ENCODE measurements around the gene DPM2. TPM values are rescaled to one million over a fixed set of nuclear protein-coding genes. Genes with fewer than 3 reads are reported as not detected.

Gene DPM2
- total and polyA plus RNA-seq, 7 experiments from 2014 or later = 29.1 to 84.4 (median 39.5) TPM

DNA sequence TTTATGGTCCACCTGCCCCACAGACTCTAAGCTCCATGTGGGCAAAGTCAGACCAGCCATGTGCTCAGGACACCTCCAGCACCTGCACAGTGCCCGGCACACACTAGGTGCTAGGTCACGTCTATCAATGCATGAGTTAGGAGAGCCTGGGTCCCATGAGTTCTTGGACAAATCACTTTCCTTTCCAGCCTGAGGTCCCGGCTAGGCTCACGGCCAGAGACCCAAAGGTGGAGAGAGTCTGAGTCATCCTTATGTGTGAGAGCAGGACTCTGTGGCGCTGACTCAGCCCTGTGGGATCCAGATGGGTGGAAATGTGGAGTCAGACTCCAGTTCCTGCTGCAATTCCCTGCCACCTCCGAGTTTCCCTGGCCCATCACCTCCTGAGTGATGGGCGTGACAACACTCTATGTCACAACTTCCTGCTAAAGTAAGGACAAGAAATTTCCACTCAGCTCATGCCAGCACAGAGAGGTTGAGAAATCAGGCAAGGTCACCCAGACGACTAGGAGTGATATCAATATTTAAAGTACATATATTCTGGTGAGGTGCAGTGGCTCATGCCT is 18.3 kb downstream of the DPM2 start:
- peaks cover 31 to 56% (median 46%) of the 10 kb centered on the region in 7 donors for H3K4me1 Mint-ChIP-seq
- intact Hi-C loops (cut with micrococcal nuclease) = loop anchor here (5.0 kb wide), 3 partner anchors 37 to 352 kb away; partner anchors contain the start of gene STXBP1 (in 1 of the 2)
- Histone ChIP-seq H3K27me3 (ENCODE audit: control insufficient read depth in 2 of 2, insufficient read depth in 2 of 2, low read length in 2 of 2) (no peaks in the 10 kb centered on the region), H3K4me3 (ENCODE audit: low read length) (no peak overlapping the region), H3K9me3 (ENCODE audit: control insufficient read depth in 2 of 3, low read length in 3 of 3) (no peaks in the 10 kb centered on the region), H3K27ac (ENCODE audit: low read depth, low read length) (no peak overlapping the region), H3K36me3 (ENCODE audit: control insufficient read depth in 2 of 3, insufficient read depth in 3 of 3, low read length in 3 of 3) (peaks cover 0 to 8% (median 0%) of the 10 kb centered on the region in 3 experiments), H3K4me1 (ENCODE audit: control insufficient read depth in 2 of 2, insufficient read depth in 2 of 2, low read length in 2 of 2) (peaks cover 29 to 41% of the 10 kb centered on the region in 2 donors)
- POLR2A ChIA-PET = interaction anchor here (1.0 to 2.0 kb wide), 3 partner anchors 15 to 148 kb away, joined by 3 to 12 read pairs (median 4); partner anchors contain the start of gene SH2D3C
- ATAC-seq (no peak), DNase-seq (no peak)
- H3K36me3 Mint-ChIP-seq = no peaks in the 10 kb centered on the region
- peak overlapping the region in 4 of 9 donors; percentile 34 to 89 (median 78) for H3K27ac Mint-ChIP-seq
- H3K9me3 Mint-ChIP-seq = no peaks in the 10 kb centered on the region
- peaks cover 0 to 13% (median 0%) of the 10 kb centered on the region in 5 donors for H3K27me3 Mint-ChIP-seq
- H3K4me3 Mint-ChIP-seq = peak overlapping the region in 5 of 10 donors; percentile 5 to 87 (median 25)
- CTCF ChIA-PET = interaction anchor here (0.9 to 4.8 kb wide), 5 partner anchors 50 to 330 kb away, joined by 3 to 36 read pairs (median 18); partner anchors contain the start of genes FPGS and TOR2A

DNA sequence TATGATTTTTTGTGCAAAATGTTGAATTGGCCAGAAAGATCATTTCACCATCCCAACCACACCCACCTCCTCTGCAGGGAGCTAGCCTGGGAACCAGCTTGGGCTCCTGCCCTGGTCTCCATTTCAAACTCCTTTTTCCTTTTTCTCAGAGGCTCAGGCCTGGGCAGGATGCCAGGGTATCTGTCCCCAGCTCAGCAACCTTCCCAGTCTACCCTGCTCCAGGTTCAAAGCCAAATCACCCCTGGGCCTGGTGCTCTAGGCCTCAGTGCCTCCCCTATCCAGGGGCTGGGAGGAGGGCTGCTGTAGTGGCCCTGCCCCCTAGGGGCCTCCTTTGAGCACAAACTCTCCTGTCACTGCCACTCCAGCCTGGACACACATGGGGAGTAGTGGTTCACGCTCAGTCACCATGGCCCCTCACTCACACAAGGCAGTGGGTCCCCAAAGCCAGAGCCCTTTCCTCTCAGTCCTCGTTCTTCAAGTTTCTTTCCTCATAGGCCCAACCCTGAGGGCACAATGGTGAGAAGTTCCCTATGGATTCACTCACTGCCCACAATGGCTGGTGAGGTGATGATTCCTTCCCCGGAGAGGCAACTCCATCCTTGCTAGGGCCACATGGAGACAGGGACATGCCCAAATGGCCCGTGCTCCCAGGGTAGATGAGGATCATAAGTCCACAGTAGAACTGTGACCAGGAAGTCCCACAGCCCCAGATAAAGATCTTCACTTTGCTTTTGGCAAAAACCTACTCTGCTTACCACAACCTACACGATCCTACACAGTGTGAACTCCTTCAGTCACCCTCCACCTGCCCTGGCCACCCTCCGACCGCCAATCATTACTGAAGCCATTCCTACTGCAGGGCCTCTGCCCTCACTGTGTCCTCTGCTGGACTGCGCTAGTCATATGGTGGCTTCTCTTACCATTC is 19.2 kb downstream of the DPM2 start:
- H3K27me3 Mint-ChIP-seq = peaks cover 0 to 8% (median 0%) of the 10 kb centered on the region in 5 donors
- peak overlapping the region in 6 of 9 donors; percentile 34 to 89 (median 72) for H3K27ac Mint-ChIP-seq
- DNase-seq (no peak), ATAC-seq (no peak)
- Histone ChIP-seq H3K9me3 (ENCODE audit: control insufficient read depth in 2 of 3, low read length in 3 of 3) (no peaks in the 10 kb centered on the region), H3K27ac (ENCODE audit: low read depth, low read length) (peak overlapping the region; percentile 34), H3K27me3 (ENCODE audit: control insufficient read depth in 2 of 2, insufficient read depth in 2 of 2, low read length in 2 of 2) (no peaks in the 10 kb centered on the region), H3K4me3 (ENCODE audit: low read length) (no peak overlapping the region), H3K4me1 (ENCODE audit: control insufficient read depth in 2 of 2, insufficient read depth in 2 of 2, low read length in 2 of 2) (peaks cover 29 to 41% of the 10 kb centered on the region in 2 donors), H3K36me3 (ENCODE audit: control insufficient read depth in 2 of 3, insufficient read depth in 3 of 3, low read length in 3 of 3) (peaks cover 0 to 12% (median 0%) of the 10 kb centered on the region in 3 experiments)
- H3K9me3 Mint-ChIP-seq = no peaks in the 10 kb centered on the region
- H3K4me1 Mint-ChIP-seq = peaks cover 31 to 60% (median 46%) of the 10 kb centered on the region in 7 donors
- intact Hi-C loops (cut with micrococcal nuclease) = loop anchor here (5.0 kb wide), 3 partner anchors 36 to 351 kb away; partner anchors contain the start of gene STXBP1 (in 1 of the 2)
- CTCF ChIA-PET = interaction anchor here (0.7 to 4.8 kb wide), 5 partner anchors 48 to 330 kb away, joined by 3 to 36 read pairs (median 7); partner anchors contain the start of gene TOR2A
- peaks cover 0 to 6% (median 0%) of the 10 kb centered on the region in 5 donors for H3K36me3 Mint-ChIP-seq
- peak overlapping the region; percentile 1 to 88 (median 55) for H3K4me3 Mint-ChIP-seq
- POLR2A ChIA-PET = interaction anchor here (0.6 to 4.9 kb wide), 8 partner anchors 8 to 183 kb away, joined by 3 to 81 read pairs (median 4); no protein-coding TSS in a partner anchor

DNA sequence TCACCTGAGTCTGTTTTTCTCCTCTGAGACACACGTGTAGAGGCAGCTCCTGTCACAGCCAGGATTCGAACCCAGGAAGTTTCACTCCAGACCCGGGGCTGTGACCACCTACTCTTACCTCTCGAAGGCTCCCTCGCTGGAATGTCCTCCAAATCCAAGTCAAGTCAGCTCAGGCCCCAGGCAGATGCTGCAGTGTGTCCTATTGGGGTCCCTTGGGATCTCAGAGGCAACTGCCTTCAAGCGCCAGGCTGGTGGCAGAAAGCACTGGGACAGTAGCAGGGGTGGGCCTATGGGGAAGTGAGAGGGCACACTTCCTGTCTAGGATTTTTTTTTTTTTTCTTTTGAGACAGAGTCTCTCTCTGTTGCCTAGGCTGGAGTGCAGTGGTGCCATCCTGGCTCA is 20.1 kb downstream of the DPM2 start:
- POLR2A ChIA-PET = interaction anchor here (0.6 to 4.9 kb wide), 16 partner anchors 9 to 183 kb away, joined by 3 to 81 read pairs (median 3); partner anchors contain the start of genes CDK9 and TOR2A
- ATAC-seq (no peak), DNase-seq (no peak)
- Histone ChIP-seq H3K9me3 (ENCODE audit: control insufficient read depth in 2 of 3, low read length in 3 of 3) (no peaks in the 10 kb centered on the region), H3K27ac (ENCODE audit: low read depth, low read length) (peak overlapping the region; percentile 56), H3K4me1 (ENCODE audit: control insufficient read depth in 2 of 2, insufficient read depth in 2 of 2, low read length in 2 of 2) (peaks cover 29 to 41% of the 10 kb centered on the region in 2 donors), H3K27me3 (ENCODE audit: control insufficient read depth in 2 of 2, insufficient read depth in 2 of 2, low read length in 2 of 2) (no peaks in the 10 kb centered on the region), H3K36me3 (ENCODE audit: control insufficient read depth in 2 of 3, insufficient read depth in 3 of 3, low read length in 3 of 3) (peaks cover 0 to 18% (median 0%) of the 10 kb centered on the region in 3 experiments), H3K4me3 (ENCODE audit: low read length) (peak overlapping the region; percentile 55)
- H3K4me1 Mint-ChIP-seq = peaks cover 31 to 65% (median 51%) of the 10 kb centered on the region in 7 donors
- peak overlapping the region in 9 of 10 donors; percentile 57 to 88 (median 80) for H3K4me3 Mint-ChIP-seq
- intact Hi-C loops (cut with micrococcal nuclease) = loop anchor here (1.0 to 5.0 kb wide), 15 partner anchors 11 to 693 kb away; partner anchors contain the start of genes FPGS (in 2 of the 2), STXBP1 (in 2 of the 2), PIP5KL1 (in 1 of the 2) and ST6GALNAC6 (in 1 of the 2)
- CTCF ChIA-PET = interaction anchor here (0.7 to 2.5 kb wide), 4 partner anchors 11 to 183 kb away, joined by 3 to 12 read pairs (median 6); partner anchors contain the start of gene TOR2A
- peaks cover 0 to 11% (median 0%) of the 10 kb centered on the region in 5 donors for H3K36me3 Mint-ChIP-seq
- peak overlapping the region in 8 of 9 donors; percentile 8 to 89 (median 62) for H3K27ac Mint-ChIP-seq
- peaks cover 0 to 4% (median 0%) of the 10 kb centered on the region in 5 donors for H3K27me3 Mint-ChIP-seq
- H3K9me3 Mint-ChIP-seq = no peaks in the 10 kb centered on the region

DNA sequence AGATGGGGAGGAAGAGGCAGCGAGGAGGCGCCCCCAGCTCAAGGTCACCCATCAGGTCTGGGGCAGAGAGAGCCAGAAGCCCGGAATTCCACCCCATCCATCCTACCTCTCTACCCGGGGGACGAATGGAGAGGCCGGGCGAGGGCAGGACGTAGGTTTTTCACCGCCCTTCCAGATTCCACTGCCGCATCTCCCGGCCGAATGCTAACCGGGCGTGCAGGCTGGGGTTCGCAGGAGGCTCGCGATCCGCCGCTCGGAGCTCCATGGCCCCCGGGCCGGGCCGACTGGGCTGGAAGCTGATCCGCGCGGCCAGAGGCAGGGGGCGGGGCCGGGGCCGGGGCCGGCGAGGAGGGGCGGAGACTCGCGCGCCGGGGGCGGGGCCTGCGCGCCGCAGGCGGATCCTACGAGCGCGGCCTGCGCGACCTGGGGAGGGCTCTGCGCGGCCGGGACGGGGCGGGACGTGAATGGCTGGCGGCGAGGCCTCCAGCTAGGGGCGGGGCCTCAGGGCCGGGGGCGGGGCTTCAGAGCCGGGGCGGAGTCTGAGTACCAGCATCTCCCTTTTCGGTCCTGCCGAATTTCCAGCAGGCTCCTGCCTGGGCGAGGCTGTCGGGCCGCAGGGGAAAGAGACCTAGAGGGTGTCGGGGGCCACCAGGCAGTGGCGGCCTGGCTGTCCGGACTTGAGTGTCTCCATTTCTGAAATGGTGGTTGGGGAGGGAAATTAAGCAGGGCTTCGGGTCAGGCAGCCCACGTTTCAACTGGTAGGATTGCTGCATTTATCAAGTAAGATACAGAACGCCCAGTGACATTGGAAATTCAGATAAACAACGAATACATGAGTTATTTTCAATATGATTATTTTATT is 20.7 kb downstream of the DPM2 start, which contains the start of gene ST6GALNAC4:
ST6GALNAC4 (minus strand) TSS at position 322 of the 862 bp plus-strand sequence. CDS start 622 bp downstream, outside the sequence.
- Mint-ChIP-seq H3K27me3 (peaks cover 0 to under 1% (median 0%) of the 10 kb centered on the region in 5 donors), H3K4me1 (peaks cover 29 to 64% (median 51%) of the 10 kb centered on the region in 7 donors), H3K9me3 (no peaks in the 10 kb centered on the region), H3K27ac (peak within 1 kb of the TSS; percentile 69 to 95 (median 87)), H3K36me3 (peaks cover 0 to 12% (median 0%) of the 10 kb centered on the region in 5 donors), H3K4me3 (peak within 1 kb of the TSS; percentile 76 to 91 (median 86))
- ChIA-PET POLR2A (interaction anchor here (0.6 to 4.9 kb wide), 19 partner anchors 13 to 202 kb away, joined by 3 to 81 read pairs (median 3); partner anchors contain the start of genes CDK9, PTRH1, TOR2A and TTC16), CTCF (interaction anchor here (0.6 to 2.5 kb wide), 8 partner anchors 11 to 327 kb away, joined by 3 to 12 read pairs (median 3); partner anchors contain the start of gene TOR2A)
- intact Hi-C loops (cut with micrococcal nuclease) = loop anchor here (1.0 to 5.0 kb wide), 15 partner anchors 11 to 692 kb away; partner anchors contain the start of genes FPGS (in 2 of the 2), PIP5KL1 (in 2 of the 2), STXBP1 (in 2 of the 2) and ST6GALNAC6 (in 1 of the 2)
- peaks cover 0 to 25% (median 0%) of the 10 kb centered on the region in 3 experiments for H3K36me3 ChIP-seq (ENCODE audit: control insufficient read depth in 2 of 3, insufficient read depth in 3 of 3, low read length in 3 of 3)
- peak within 1 kb of the TSS; percentile 86 for H3K4me3 ChIP-seq (ENCODE audit: low read length)
- H3K4me1 ChIP-seq (ENCODE audit: control insufficient read depth in 2 of 2, insufficient read depth in 2 of 2, low read length in 2 of 2) = peaks cover 28 to 39% of the 10 kb centered on the region in 2 donors
- H3K27me3 ChIP-seq (ENCODE audit: control insufficient read depth in 2 of 2, insufficient read depth in 2 of 2, low read length in 2 of 2) = no peaks in the 10 kb centered on the region
- peak within 1 kb of the TSS; percentile 81 for H3K27ac ChIP-seq (ENCODE audit: low read depth, low read length)
- ATAC-seq = peak; percentile 98
- DNase-seq = peak; percentile 82 to 97 (median 89)
- no peaks in the 10 kb centered on the region for H3K9me3 ChIP-seq (ENCODE audit: control insufficient read depth in 2 of 3, low read length in 3 of 3)
